ENCODE results near the gene CHTF18. TPM values are rescaled to one million over a fixed set of nuclear protein-coding genes. Genes with fewer than 3 reads are reported as not detected.

CHTF18 gene
- total RNA-seq, result 10 to 100 TPM in 1 of 4 donors, 1 to 10 TPM in 3; 5.0 to 17.8 (median 7.3) TPM

DNA sequence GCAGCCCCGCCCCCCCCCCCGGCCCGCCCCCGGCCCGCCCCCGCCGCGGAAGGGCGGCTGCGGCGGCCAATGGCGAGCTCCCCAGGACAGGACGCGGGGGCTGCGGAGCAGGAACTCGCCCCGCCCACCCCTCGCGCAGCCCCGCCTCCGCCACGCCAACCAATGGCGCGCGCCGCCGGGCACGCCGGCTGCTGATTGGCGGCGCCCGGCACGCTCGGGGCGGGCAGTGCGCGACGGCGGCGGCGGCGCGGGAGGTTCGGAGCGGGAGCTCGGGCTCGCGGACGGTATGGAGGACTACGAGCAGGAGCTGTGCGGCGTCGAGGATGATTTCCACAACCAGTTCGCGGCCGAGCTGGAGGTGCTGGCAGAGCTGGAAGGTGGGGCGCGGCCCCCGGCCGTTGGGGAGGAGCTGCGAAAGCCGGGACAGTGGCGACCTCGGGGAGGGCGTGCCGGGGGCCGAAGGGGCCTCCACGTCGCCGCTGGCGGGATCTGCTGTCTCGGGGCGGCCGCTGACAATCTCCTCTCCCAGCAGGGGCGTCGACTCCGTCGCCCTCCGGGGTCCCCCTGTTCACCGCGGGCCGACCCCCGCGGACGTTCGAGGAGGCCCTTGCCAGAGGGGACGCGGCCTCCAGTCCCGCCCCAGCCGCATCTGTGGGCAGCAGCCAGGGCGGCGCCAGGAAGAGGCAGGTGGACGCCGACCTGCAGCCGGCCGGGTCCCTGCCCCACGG, at the start of gene CHTF18:
Gene CHTF18, plus strand, starts transcription at position 222 of the 728 bp plus-strand sequence. Its CDS starts 65 bp downstream, at position 287.
- no peak for TF ChIP-seq POLR2A (IDR thresholded peaks at IDR 0.05)
- TF ChIP-seq, protein P1, sequence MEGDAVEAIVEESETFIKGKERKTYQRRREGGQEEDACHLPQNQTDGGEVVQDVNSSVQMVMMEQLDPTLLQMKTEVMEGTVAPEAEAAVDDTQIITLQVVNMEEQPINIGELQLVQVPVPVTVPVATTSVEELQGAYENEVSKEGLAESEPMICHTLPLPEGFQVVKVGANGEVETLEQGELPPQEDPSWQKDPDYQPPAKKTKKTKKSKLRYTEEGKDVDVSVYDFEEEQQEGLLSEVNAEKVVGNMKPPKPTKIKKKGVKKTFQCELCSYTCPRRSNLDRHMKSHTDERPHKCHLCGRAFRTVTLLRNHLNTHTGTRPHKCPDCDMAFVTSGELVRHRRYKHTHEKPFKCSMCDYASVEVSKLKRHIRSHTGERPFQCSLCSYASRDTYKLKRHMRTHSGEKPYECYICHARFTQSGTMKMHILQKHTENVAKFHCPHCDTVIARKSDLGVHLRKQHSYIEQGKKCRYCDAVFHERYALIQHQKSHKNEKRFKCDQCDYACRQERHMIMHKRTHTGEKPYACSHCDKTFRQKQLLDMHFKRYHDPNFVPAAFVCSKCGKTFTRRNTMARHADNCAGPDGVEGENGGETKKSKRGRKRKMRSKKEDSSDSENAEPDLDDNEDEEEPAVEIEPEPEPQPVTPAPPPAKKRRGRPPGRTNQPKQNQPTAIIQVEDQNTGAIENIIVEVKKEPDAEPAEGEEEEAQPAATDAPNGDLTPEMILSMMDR (IDR thresholded peaks at IDR 0.05), result no peak
- H3K27me3 ChIP-seq, result peaks cover 0 to under 1% (median 0%) of the 10 kb centered on the region in 4 donors
- WGBS, 2 donors, result no CpG with 5 or more reads among the region's 97 CpGs
- peaks cover 0 to 46% (median 0%) of the 10 kb centered on the region in 3 donors for H3K36me3 ChIP-seq
- DNase-seq, result peak; percentile 27
- H3K9me3 ChIP-seq, result no peaks in the 10 kb centered on the region
- peak within 1 kb of the TSS; percentile 78 to 90 (median 84) for H3K27ac ChIP-seq
- peak within 1 kb of the TSS; percentile 80 to 99 (median 93) for H3K4me3 ChIP-seq
- peaks cover 24 to 48% (median 26%) of the 10 kb centered on the region in 3 donors for H3K4me1 ChIP-seq
- intact Hi-C loops (cut with DNase I), result loop anchor here (5.0 kb wide), 1 partner anchor 76 kb away; no protein-coding TSS in a partner anchor

DNA sequence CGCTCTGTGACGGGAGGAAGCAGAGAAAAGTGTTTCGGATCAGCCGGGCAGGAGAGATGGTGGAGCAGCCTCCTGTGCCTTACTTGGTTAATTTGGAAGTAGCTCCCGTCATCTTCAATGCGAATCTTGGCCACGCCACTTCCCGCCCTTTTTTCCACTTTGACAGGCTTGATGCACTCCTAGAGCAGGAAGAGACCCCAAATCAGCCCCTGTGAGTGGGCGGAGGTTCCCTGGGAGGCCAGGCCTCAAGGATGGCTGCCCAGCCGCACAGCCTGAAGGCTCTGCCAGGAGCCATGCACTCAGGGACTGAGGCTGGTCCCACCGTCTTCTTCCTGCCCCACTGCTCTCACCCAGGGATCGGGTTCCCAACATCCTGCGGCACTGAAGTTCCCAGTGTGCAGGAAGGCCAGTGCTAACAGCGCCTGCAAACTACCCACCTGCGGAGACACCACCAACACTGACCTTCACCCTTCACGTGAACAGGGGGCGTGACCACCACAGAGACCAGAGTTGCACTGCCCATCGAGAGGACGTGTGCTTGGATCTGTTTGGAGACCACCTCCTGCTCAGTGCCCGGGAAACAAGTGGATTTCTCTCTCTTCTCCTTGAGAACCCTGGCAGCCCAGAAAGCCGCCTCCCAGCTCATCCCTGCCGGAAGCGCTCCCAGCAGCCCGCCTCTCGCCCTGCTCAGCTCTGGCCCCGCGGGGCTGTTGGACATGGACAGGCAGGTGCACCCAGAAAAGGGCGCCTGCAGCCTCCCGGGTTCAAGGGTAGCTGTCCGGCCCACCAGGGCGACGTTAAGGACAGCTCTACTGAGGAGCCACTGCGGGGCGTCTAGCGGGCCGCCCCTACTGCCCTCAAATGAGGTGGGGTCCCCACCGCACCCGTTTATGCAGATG, 48.6 kb upstream of the CHTF18 start:
- WGBS, 2 donors, result 93% methylated on average over 4 to 8 of the region's 38 CpGs
- peaks cover 18 to 46% (median 19%) of the 10 kb centered on the region in 3 donors for H3K36me3 ChIP-seq
- peaks cover 11 to 33% (median 15%) of the 10 kb centered on the region in 3 donors for H3K4me1 ChIP-seq
- H3K27me3 ChIP-seq, result peaks cover 0 to 8% (median 0%) of the 10 kb centered on the region in 4 donors
- no peak for TF ChIP-seq POLR2A (IDR thresholded peaks at IDR 0.05)
- TF ChIP-seq, protein P1 (IDR thresholded peaks at IDR 0.05), result no peak
- intact Hi-C loops (cut with DNase I), result no loop called here
- H3K27ac ChIP-seq, result peak overlapping the region in 3 of 4 donors; percentile 89 to 91 (median 91)
- no peaks in the 10 kb centered on the region for H3K9me3 ChIP-seq
- no peak for DNase-seq
- H3K4me3 ChIP-seq, result peak overlapping the region; percentile 72 to 99 (median 95)

DNA sequence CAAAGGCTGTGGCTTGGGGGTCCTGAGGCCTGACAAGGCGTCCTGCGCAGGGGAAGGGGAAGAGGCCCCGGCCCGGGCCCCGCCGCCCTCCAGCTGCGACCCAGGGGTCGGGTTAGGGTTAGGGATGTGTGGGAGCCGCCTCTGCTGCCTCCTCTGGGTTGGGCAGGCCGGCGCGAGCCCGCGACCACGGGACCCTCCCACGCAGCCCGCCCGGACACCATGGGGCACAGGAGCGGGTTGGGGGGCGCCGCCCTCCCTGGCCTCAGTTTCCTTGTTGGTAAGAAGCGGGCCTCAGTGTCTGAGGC, 48.0 kb upstream of the CHTF18 start:
- peaks cover 15 to 40% (median 16%) of the 10 kb centered on the region in 3 donors for H3K36me3 ChIP-seq
- peaks cover 0 to 8% (median 0%) of the 10 kb centered on the region in 4 donors for H3K27me3 ChIP-seq
- no peak for DNase-seq
- TF ChIP-seq, protein P1 (IDR thresholded peaks at IDR 0.05), result no peak
- TF ChIP-seq POLR2A (IDR thresholded peaks at IDR 0.05), result no peak
- WGBS, 2 donors, result 0% methylated on average over 1 to 7 of the region's 22 CpGs
- intact Hi-C loops (cut with DNase I), result no loop called here
- peak overlapping the region; percentile 72 to 99 (median 95) for H3K4me3 ChIP-seq
- peak overlapping the region; percentile 54 to 91 (median 90) for H3K27ac ChIP-seq
- peaks cover 11 to 33% (median 15%) of the 10 kb centered on the region in 3 donors for H3K4me1 ChIP-seq
- no peaks in the 10 kb centered on the region for H3K9me3 ChIP-seq

DNA sequence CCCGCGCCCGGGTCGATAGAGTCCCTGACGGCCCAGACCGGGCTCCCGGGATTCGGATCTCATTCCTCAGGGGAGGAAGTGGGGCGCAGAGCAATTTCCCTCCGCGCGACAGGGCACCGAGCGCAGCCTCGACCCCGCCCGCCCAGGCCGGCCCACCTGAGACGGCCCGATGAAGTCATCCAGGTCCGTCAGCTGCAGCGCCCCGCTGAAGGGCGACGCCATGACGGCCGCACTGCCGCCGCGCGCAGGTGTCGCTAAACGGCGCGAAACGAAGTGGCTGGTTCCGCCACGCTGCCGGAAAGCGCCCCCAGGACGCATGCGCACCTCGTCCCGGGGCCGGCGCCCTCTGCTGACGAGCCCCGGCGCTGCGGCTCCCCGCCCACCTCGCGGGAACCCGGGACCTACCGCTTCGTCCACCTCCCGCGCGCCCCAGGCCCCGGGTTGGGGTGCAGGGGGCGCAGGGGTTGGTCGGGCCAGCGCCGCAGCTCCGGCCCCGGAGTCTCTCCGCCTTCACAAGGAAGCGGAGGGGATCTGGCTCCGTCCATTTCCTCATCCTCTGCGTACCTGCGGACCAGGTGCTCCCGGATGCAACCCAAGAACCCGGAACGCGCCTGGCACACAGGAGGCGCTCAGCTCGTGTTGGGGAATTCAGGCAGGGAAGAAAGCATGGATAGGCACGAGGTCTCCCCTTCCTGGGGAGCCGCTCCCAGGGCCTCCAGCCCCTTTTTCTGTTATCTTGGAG, 47.5 kb upstream of the CHTF18 start, which contains the start of gene CIAO3:
Gene CIAO3, minus strand, starts transcription at position 234 of the 742 bp plus-strand sequence. Its CDS starts 12 bp downstream, at position 222.
- 0 to 1% methylated on average over 1 to 17 of the region's 79 CpGs for WGBS, 2 donors
- H3K27me3 ChIP-seq, result peaks cover 0 to 12% (median 0%) of the 10 kb centered on the region in 4 donors
- peak in 3 of 4 donors; percentile 19 to 83 (median 50) for TF ChIP-seq POLR2A (IDR thresholded peaks at IDR 0.05)
- TF ChIP-seq, protein P1 (IDR thresholded peaks at IDR 0.05), result peak; percentile 84 to 100 (median 96)

More for the DNA sequence above, 47.5 kb upstream of the CHTF18 start, which contains the start of gene CIAO3:
- Histone ChIP-seq H3K36me3 (peaks cover 10 to 35% (median 16%) of the 10 kb centered on the region in 3 donors), H3K9me3 (no peaks in the 10 kb centered on the region), H3K4me3 (peak within 1 kb of the TSS; percentile 72 to 99 (median 95)), H3K27ac (peak within 1 kb of the TSS; percentile 54 to 91 (median 90)), H3K4me1 (peaks cover 11 to 33% (median 15%) of the 10 kb centered on the region in 3 donors)
- DNase-seq, result no peak
- intact Hi-C loops (cut with DNase I), result no loop called here

All from esophagus squamous epithelium (tissue), 5 donors.